ENCODE measurements around the gene APC2.

The APC2 gene

GRCh38 chr19:1452802-1453524 is 3.0 kb downstream of the APC2 start:
- H3K4me3 ChIP-seq (ENCODE audit: low read length), result no peak overlapping the region
- no peak for DNase-seq (ENCODE audit: low read depth)
- TF ChIP-seq CTCF (conservative IDR thresholded peaks at IDR 0.05; ENCODE audit: low read length), result no peak

GRCh38 chr19:1453525-1454364 is 3.8 kb downstream of the APC2 start:
- DNase-seq (ENCODE audit: low read depth), result peak; percentile 27

GRCh38 chr19:1455002-1455335 is 5.0 kb downstream of the APC2 start:
- no peak for DNase-seq (ENCODE audit: low read depth)
- H3K4me3 ChIP-seq (ENCODE audit: low read length), result no peak overlapping the region
- TF ChIP-seq CTCF (conservative IDR thresholded peaks at IDR 0.05; ENCODE audit: low read length), result no peak

More at GRCh38 chr19:1453525-1454364, 3.8 kb downstream of the APC2 start:
- TF ChIP-seq CTCF (conservative IDR thresholded peaks at IDR 0.05; ENCODE audit: low read length), result no peak
- H3K4me3 ChIP-seq (ENCODE audit: low read length), result no peak overlapping the region

GRCh38 chr19:1455336-1456120 is 5.6 kb downstream of the APC2 start:
- H3K4me3 ChIP-seq (ENCODE audit: low read length), result no peak overlapping the region
- TF ChIP-seq CTCF (conservative IDR thresholded peaks at IDR 0.05; ENCODE audit: low read length), result no peak
- peak; percentile 40 for DNase-seq (ENCODE audit: low read depth)

- no peak overlapping the region for H3K4me3 ChIP-seq (ENCODE audit: low read length)
- no peak for TF ChIP-seq CTCF (conservative IDR thresholded peaks at IDR 0.05; ENCODE audit: low read length)
- DNase-seq (ENCODE audit: low read depth), result no peak
Observed at GRCh38 chr19:1456121-1456900, 6.4 kb downstream of the APC2 start.

GRCh38 chr19:1457031-1457739 is 7.3 kb downstream of the APC2 start:
- H3K4me3 ChIP-seq (ENCODE audit: low read length), result no peak overlapping the region
- TF ChIP-seq CTCF (conservative IDR thresholded peaks at IDR 0.05; ENCODE audit: low read length), result peak; percentile 9; the same call in 1 of the 2 replicates
- DNase-seq (ENCODE audit: low read depth), result no peak

All from AG10803 (cell line).